Endothelial cell (in vitro differentiated cells): ENCODE results near the gene KIF21B. TPM values are rescaled to one million over a fixed set of nuclear protein-coding genes. Genes with fewer than 3 reads are reported as not detected.

Experiments
- DNase-seq: peaks from one replicate; pipeline ENCODE4 v3.0.0; 2021; ENCODE audit warnings: low spot score
- H3K27ac Mint-ChIP-seq: one replicate; pipeline ENCODE4 v1.8.0; 2021; ENCODE audit warnings: mixed read lengths, inconsistent platforms; ENCODE audit not compliant: unreplicated experiment
- H3K27me3 Mint-ChIP-seq: one replicate; pipeline ENCODE4 v1.8.0; 2021; ENCODE audit warnings: mild to moderate bottlenecking, moderate library complexity, mixed read lengths, inconsistent platforms; ENCODE audit not compliant: unreplicated experiment
- H3K36me3 Mint-ChIP-seq: one replicate; pipeline ENCODE4 v1.8.0; 2021; ENCODE audit warnings: mild to moderate bottlenecking, low read depth, mixed read lengths, inconsistent platforms; ENCODE audit not compliant: unreplicated experiment
- H3K4me1 Mint-ChIP-seq: one replicate; pipeline ENCODE4 v1.8.0; 2021; ENCODE audit warnings: mild to moderate bottlenecking, mixed read lengths, inconsistent platforms; ENCODE audit not compliant: unreplicated experiment
- H3K4me3 Mint-ChIP-seq: one replicate; pipeline ENCODE4 v1.8.0; 2021; ENCODE audit warnings: mild to moderate bottlenecking, mixed read lengths, inconsistent platforms; ENCODE audit not compliant: unreplicated experiment
- H3K9me3 Mint-ChIP-seq: one replicate; pipeline ENCODE4 v1.8.0; 2021; ENCODE audit warnings: mixed read lengths, inconsistent platforms; ENCODE audit not compliant: unreplicated experiment
- CTCF ChIP-seq: fragments of 200-600 bp; sonication (generic); IDR thresholded peaks from one replicate; pipeline ENCODE4 v1.5.0; 2021; ENCODE audit warnings: antibody characterized with exemption; ENCODE audit not compliant: unreplicated experiment
- total RNA-seq: library from RNA; stranded (reverse); fragmentation: NEBNext Ultra II Directional; extraction: Animal tissue kit (Norgen Biotek cat#: 25700); gene quantifications from one replicate; pipeline ENCODE4 v1.2.1, GENCODE V29; 2021; ENCODE audit not compliant: unreplicated experiment

Gene KIF21B
- total RNA-seq, 1 donor from 2014 or later, result 8.4 TPM

DNA sequence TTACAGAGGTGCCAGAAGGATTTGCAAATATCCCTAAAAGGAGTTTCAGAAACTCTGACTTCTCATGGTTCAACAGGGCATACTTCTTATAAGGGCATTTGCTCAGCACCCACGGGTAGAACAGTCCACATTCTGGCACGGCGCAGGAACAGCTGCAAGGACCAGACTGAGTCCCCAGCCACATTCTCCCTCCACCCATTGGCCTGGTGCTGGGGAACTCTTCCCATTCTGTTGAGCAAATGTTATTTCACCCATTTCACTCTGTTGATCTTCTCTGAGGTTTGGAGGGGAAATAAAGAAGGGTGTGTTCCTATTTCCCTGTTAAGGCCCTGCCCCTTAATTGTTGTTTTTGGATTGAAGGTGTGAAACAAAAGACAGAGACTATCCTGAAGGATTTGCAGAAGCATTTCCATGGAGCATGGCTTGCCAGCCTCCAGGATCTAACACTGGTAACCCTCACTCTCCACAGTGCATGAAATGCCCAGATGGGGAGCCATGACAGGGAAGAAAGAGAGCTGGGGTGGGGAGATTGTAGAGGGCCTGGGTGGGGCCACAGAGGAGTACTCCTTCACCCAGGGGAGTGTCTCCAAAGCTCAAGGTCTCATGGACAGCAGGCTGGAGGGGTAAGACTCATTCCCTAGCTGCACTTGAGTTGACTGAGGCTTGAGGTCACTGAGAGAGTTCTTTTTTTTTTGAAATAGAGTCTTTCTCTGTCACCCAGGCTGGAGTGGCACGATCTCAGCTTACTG is 93.8 kb downstream of the KIF21B start:
- no peak for TF ChIP-seq CTCF
- no peaks in the 10 kb centered on the region for H3K9me3 Mint-ChIP-seq
- H3K4me1 Mint-ChIP-seq, result no peaks in the 10 kb centered on the region
- H3K27ac Mint-ChIP-seq, result no peak overlapping the region
- no peak overlapping the region for H3K4me3 Mint-ChIP-seq
- DNase-seq, result no peak
- H3K27me3 Mint-ChIP-seq, result peaks cover 4% of the 10 kb centered on the region
- H3K36me3 Mint-ChIP-seq, result no peaks in the 10 kb centered on the region

- H3K27me3 Mint-ChIP-seq, result peaks cover 8% of the 10 kb centered on the region
- TF ChIP-seq CTCF, result no peak
- no peak overlapping the region for H3K4me3 Mint-ChIP-seq
These were observed 97.7 kb downstream of the KIF21B start for GRCh38 chr1:200925831-200926230.

DNA sequence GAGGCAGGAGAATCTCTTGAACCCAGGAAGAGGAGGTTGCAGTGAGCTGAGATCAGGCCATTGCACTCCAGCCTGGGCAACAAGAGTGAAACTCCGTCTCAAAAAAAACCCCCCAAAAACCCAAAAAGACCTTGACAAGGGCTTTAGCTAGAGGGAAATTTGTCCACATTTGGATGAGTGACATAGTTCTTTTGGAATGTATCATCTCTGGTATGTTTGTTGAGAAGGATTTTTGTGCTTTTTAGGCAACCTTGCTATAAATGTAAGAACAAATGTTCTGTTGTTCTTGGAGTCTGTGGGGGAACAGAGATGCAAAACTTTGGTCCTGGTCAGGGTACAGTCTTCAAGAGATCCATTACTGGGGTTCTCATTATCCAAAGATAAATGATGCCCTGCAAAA is 99.9 kb downstream of the KIF21B start:
- Mint-ChIP-seq H3K27me3 (peaks cover 10% of the 10 kb centered on the region), H3K4me1 (no peaks in the 10 kb centered on the region), H3K4me3 (no peak overlapping the region), H3K27ac (no peak overlapping the region), H3K9me3 (no peaks in the 10 kb centered on the region), H3K36me3 (no peaks in the 10 kb centered on the region)
- no peak for TF ChIP-seq CTCF
- no peak for DNase-seq

More at GRCh38 chr1:200925831-200926230, 97.7 kb downstream of the KIF21B start:
- no peaks in the 10 kb centered on the region for H3K36me3 Mint-ChIP-seq
- no peaks in the 10 kb centered on the region for H3K4me1 Mint-ChIP-seq
- DNase-seq, result no peak
- no peak overlapping the region for H3K27ac Mint-ChIP-seq
- H3K9me3 Mint-ChIP-seq, result no peaks in the 10 kb centered on the region

- DNase-seq, result no peak
- Mint-ChIP-seq H3K27ac (no peak overlapping the region), H3K9me3 (no peaks in the 10 kb centered on the region), H3K36me3 (no peaks in the 10 kb centered on the region), H3K4me1 (no peaks in the 10 kb centered on the region), H3K4me3 (no peak overlapping the region), H3K27me3 (peaks cover 7% of the 10 kb centered on the region)
- TF ChIP-seq CTCF, result no peak
These were observed 101.1 kb downstream of the KIF21B start for GRCh38 chr1:200922406-200922805.

DNA sequence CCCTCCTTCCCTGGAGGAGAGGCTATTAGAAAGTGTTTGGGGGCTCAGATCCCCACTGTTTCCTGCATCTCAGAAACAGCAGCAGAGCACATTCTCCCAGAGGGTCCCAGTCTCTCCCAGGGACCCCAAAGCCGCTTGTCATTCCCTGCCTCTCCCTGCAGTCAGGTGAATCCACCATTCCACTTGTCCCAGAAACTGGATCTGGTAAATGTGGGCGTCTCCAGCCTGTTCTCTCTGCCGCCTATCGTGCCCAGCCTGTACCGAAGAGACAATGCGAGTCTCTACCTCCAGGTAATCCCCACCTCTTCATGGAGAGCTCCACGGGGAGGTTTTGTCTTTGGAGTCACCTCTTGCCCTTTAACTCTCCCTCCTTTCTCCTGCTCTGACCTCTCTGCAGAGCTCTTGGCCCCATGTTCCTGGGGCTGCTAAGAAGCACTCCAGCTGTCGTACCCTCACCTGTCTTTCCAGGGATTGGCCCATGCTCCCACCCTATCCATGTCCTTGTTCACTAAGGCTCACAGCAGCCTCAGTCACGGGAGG is 101.9 kb downstream of the KIF21B start:
- no peaks in the 10 kb centered on the region for H3K4me1 Mint-ChIP-seq
- no peak overlapping the region for H3K27ac Mint-ChIP-seq
- H3K9me3 Mint-ChIP-seq, result no peaks in the 10 kb centered on the region
- H3K27me3 Mint-ChIP-seq, result peaks cover 7% of the 10 kb centered on the region
- TF ChIP-seq CTCF, result no peak
- no peak for DNase-seq
- no peaks in the 10 kb centered on the region for H3K36me3 Mint-ChIP-seq
- no peak overlapping the region for H3K4me3 Mint-ChIP-seq
